Mucosa of gallbladder (tissue), 1 donor: Measurements from ENCODE around the gene EN1. TPM values are rescaled to one million over a fixed set of nuclear protein-coding genes. Genes with fewer than 3 reads are reported as not detected.

Experiments used
- total RNA-seq: library from RNA; stranded (reverse); gene quantifications from one replicate; pipeline ENCODE4 v1.2.1, GENCODE V29; 2021
- donor health status: DM: no; HTN: no; CAD: no.

EN1 gene
- total RNA-seq, 1 donor from 2014 or later: not detected

Other genes with a start within 250 kb of the EN1 start
- 1.1 TPM for gene MARCO, start 94.5 kb upstream of the EN1 start, total RNA-seq